ENCODE results near the gene ATP5F1B.

The ATP5F1B gene

GRCh38 chr12:56645201-56645716 lies 525 bp downstream of the ATP5F1B start:
- DNase-seq: no peak

DNA sequence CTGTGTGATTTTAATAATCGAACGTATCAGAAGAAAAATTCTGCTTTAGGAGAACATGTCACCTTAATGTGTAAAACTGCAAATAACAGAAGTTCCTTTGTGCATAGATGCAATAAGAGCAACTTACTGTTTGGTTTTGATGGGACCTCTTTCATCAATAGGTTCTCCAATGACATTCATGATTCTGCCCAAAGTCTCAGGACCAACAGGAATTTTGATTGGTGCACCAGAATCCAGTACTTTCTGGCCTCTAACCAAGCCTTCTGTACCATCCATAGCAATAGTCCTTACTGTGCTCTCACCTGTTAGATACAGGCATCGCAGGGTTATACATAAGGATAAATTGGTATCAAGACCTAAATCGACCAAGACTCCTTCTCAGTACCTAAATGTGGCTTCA lies 1.1 kb downstream of the ATP5F1B start:
- no peak for DNase-seq

- no peak for DNase-seq
Measured at GRCh38 chr12:56641219-56641618, 4.6 kb downstream of the ATP5F1B start.

DNA sequence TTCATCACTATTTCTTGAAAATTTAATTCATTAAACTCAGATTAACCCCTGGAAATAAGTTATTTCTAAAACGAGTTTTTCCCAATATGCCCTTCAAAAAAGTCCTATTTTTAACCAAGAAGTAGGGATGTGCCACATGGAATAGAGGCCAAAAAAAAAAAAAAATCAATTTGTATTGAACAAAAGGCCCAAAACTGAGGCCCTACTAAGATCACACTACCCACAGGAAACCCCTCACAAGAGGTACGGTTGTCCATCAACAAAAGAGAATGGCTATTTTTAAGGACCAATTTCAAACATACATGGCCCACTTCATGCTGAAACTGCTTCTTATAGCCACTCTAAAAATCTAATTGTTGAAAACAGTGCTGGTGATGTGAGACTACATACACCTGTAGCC lies 8.2 kb downstream of the ATP5F1B start:
- DNase-seq: no peak

DNA sequence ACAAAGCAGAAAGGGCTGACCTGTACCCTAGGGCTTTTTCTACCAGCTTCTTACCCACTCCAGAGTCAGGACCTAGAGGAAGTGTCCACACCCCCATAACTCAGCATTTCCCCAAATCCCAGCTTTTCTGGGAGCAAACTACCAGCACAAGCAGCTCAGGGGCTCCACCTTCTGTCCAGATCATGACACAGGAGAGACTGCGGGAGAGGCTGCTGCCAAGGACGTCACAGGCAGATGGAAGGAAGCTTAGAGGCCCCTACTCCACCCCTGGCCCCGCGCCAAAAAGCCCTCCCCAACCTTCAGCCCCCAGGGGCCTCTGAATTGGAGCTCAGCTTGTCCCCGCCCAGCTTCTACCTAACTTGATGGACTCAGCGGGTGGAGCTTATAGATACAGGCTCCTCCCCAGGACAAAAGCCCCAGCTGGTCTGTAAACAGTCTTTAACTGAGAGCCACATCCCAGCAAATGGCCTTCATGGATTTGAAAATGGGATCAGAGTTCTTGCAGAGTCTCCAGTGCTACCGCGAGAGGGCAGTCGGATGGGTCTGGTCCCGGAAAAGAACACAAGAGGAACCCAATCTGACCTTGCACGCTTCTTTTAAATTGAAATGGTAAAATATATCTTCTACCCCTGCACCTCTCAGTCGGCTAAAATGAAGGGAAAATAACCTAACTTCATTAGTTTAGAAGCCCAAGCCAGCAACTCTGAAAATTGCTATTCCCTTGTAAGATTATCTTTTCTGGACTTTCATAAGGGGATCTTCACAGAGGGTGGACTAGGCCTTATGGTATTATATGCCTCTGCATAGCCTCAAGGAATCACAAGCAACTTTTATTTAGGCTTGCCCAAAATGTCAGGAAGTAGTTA lies 8.9 kb downstream of the ATP5F1B start:
- DNase-seq: peak; percentile 100

- DNase-seq: peak; percentile 89
Measured at GRCh38 chr12:56635806-56636674, 9.7 kb downstream of the ATP5F1B start.

DNA sequence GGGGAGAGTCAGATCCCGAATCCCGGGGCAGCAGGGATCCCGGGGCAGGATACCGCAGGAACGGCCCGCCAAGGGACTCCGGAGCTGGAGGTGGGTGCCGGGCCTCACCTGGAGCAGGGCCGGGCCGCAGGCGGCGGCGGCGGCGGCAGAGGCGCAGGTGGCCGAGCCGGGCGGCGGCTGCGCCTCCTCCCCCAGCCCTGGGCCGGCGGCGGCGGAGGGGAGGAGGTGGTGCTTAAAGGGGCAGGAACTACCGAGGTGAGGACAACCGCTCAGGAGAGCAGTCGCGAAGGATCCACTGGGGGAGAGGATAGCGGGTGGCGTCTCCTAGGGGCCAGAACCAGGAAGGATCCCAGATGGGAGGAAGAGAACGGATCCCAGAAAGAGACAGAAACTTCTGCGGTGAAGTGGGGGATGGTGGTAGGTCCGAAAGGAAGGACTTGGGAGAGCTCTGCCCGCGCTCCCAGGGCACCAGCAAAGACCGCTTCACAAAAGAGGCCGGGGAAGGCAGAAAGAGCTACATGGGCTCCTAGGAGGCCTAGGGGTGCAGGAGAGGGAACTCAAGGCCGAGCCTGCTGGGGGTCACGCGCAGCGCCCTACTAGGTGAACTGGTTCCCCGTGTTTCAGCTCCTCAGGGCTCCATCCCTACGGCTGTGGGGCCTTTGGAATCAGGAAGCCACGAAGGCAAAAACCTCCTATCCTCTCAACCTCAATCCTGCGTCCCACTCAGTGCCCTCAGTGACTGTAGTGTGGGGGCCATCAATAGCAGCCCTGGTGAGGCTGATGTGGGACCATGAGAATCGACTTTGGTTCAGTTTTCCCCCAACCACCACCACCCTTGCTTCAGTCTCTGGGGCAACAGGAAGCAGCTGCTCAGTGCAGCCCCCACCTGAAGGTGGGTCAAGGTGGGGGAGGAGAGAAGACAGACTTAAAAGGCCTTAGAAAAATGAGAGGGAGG lies 10.7 kb downstream of the ATP5F1B start:
- DNase-seq: peak; percentile 82

GRCh38 chr12:56634242-56634836 lies 11.4 kb downstream of the ATP5F1B start:
- no peak for DNase-seq

DNA sequence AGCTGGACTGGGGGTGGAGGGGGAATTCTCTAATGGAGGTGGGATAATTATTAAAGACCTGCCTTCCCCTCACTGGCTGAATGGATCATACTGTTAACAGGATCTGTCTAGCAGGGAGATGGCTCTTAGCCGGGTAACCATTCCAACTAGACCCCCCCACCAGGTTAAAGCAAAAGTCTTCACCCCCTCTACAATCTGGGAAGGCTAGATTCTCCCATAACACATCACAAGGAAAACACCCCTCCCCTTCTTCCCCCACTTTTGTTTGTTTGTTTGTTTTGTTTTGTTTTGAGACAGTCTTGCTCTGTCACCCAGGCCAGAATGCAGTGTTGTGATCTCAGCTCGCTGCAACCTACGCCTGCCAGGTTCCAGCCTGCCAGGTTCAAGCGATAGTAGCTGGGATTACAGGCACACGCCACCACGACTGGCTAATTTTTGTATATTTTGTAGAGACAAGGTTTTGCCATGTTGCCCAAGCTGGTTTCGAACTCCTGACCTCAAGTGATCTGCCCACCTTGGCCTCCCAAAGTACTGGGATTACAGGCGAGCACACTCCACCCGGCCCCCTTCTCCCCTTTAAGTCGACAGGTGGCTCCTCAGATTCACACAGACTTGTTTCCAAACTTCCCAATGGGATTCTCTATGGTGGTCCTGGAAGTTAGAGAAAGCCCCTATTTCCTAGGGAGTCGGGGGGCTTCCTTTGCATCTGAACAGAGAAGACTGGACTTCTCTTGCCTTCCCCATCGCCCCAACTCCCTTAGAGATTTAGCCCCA lies 12.1 kb downstream of the ATP5F1B start:
- no peak for DNase-seq

- DNase-seq: no peak
Measured at GRCh38 chr12:56632701-56633467, 12.9 kb downstream of the ATP5F1B start.

DNA sequence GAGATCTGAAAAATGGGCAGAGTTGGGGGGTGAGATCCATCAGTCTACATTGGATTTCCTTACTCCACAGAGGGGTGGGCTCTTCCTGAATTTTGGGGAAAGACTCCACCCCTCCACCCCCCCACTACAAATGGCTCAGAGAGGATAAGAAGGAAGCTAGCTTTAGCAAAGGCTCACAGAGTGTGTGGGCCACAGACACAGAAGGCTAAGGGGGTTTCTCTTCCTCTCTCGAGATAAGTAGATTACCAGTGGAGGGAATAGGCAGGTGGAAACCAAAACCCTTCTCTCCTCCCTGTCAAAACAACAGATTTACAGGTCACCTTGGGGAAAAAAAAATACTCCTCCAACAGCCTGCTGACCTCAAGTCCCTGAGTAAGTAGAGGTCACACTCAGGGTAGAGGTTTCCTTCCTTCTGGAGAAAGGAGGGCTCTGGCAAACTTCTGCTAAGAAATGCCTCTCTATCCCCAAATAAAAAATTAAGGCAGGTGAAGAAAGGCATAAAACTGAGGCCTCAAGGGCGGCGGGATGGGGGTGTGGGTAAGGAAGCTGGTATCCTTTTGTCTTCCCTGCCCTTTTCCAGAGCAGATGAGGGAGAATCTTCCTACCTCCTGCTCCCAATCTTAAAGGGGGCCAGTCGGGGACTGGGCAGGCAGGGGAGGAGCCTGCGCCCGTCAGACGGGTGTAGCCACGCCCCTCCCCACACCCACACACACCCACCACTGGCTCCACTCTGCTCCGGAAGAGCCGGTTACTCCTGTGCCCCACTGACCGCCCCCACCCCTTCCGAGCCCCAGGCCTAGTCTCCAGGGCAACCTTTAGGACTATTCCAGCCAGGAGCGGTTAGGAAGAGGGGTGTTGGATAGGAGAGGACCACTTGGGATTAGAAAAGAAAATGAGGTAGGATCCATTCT lies 13.7 kb downstream of the ATP5F1B start:
- DNase-seq: peak; percentile 25

DNA sequence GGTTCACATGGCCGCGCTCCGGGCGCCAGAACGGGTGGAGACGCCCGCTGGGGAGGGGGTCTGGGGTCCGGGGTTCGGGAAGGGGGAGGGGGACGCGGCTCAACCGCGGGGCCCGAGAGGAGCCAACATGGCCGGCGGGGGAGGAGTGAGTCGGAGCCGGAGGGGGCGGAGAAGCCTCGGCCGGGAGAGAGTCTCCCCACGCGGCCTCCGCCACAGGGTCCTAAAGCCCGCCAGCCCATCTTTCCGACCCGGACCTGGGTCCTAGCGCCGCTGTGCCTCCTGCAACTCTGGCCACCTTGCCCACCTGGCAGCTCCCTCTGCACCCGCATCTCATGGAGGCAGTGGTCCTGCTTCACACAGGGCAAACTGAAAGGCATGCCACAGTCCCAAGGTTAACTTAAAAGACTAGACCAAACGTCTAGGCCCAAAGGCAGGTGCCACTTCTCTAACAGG lies 15.6 kb downstream of the ATP5F1B start, which contains the start of gene BAZ2A:
TSS of gene BAZ2A (minus strand) at position 147 of the 453 bp plus-strand sequence. CDS start 12,796 bp downstream, outside the sequence.
- peak; percentile 80 for DNase-seq

DNA sequence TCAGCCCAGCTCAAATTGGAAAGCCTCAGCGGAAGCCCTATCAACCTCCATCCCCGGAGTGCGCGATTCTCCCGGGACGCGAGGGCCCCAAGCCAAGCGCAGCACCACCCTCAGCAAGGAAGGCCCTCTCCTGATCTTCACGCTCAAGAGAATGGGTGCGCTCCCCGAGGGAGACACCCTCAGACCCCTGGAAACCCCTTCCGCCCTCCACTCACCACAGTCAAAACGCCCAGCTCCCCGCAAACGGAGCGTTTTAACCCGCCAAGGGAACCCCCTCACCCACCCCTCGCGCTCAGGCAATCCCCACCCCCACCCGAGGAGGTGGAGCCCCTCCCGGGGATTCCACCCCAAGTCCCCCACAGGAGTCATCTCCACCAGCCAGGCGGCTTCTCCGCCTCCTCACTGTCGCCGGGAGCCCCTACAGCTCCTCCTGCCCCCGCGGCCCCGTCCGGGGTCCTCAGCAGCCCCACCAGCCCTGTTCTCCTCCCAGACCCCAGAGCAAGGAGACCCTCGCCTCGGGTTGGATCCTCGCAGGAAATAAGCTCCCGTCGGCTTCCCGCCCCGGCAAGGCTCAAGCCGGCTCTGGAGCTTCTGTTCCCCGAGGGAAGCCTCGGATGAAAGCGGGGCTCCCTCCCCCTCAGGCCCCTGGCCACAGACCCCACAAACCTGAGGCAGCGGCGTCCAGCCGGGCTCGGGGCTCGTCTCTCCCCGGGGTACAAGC lies 16.2 kb downstream of the ATP5F1B start:
- DNase-seq: no peak

GRCh38 chr12:56628671-56629458 lies 16.9 kb downstream of the ATP5F1B start:
- peak; percentile 36 for DNase-seq

DNA sequence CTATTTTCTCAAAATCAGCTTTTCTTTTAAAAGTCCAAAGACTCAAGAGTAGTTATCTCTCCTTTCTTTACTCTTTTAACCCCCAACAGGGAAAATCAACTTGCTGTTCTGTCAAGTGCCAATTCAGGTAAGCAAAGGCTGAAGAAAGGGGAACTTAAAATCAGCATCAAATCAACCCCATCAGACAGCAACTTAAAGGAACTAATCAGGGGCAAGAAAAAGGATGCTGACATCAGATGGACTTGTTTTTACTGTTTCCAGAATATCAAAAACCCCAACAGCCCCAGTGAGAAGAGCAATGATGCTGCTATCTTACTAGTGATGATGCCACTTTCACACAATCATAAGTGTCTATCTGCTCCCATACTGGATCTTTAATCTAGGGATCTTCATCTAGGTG lies 19.1 kb downstream of the ATP5F1B start:
- DNase-seq: no peak

GRCh38 chr12:56622535-56622934 lies 23.2 kb downstream of the ATP5F1B start:
- DNase-seq: no peak

DNA sequence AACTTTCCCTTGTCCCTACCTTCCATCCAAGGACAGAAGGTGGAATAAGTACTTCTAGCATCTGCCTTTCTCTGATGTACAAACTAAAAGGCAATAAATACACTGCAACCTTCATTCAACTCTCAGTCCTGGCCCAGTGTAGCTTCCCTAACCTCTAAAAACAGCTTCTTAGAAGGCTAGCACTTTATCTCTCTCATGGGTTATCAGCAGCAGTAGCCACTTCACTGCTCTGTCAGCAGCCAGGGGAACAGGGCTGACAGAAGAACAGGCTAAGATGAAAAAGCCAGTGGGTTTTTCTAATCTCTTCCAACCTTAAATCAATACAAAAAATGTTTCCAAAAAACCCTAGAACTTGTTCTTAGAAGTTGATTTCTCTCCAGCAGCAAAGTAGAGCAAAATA lies 28.9 kb downstream of the ATP5F1B start:
- no peak for DNase-seq
